A673 (cell line): Measurements from ENCODE around the gene STIMATE.

Experiments used
- EZH2 ChIP-seq: fragments of 200-600 bp; sonication (generic); IDR thresholded peaks from 2 replicates; pipeline ENCODE4 v1.6.1; 2017; ENCODE audit warnings: borderline replicate concordance, low read depth, mild to moderate bottlenecking, mixed read lengths, antibody characterized with exemption, low read length; ENCODE audit not compliant: poor library complexity, severe bottlenecking
- TF ChIP-seq, protein P1 (sequence below): fragments of 300-800, 200-600 bp; sonication (generic); conservative IDR thresholded peaks from 2 replicates; pipeline ENCODE4 v1.5.1; 2017; ENCODE audit warnings: low read depth, mild to moderate bottlenecking, antibody characterized with exemption, low read length, moderate library complexity, mixed read lengths

GRCh38 chr3:52841981-52842340 is 55.4 kb downstream of the STIMATE start:
- TF ChIP-seq, protein P1, sequence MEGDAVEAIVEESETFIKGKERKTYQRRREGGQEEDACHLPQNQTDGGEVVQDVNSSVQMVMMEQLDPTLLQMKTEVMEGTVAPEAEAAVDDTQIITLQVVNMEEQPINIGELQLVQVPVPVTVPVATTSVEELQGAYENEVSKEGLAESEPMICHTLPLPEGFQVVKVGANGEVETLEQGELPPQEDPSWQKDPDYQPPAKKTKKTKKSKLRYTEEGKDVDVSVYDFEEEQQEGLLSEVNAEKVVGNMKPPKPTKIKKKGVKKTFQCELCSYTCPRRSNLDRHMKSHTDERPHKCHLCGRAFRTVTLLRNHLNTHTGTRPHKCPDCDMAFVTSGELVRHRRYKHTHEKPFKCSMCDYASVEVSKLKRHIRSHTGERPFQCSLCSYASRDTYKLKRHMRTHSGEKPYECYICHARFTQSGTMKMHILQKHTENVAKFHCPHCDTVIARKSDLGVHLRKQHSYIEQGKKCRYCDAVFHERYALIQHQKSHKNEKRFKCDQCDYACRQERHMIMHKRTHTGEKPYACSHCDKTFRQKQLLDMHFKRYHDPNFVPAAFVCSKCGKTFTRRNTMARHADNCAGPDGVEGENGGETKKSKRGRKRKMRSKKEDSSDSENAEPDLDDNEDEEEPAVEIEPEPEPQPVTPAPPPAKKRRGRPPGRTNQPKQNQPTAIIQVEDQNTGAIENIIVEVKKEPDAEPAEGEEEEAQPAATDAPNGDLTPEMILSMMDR = no peak
- TF ChIP-seq EZH2 = no peak
